ENCODE measurements around the gene HLCS.

DNA sequence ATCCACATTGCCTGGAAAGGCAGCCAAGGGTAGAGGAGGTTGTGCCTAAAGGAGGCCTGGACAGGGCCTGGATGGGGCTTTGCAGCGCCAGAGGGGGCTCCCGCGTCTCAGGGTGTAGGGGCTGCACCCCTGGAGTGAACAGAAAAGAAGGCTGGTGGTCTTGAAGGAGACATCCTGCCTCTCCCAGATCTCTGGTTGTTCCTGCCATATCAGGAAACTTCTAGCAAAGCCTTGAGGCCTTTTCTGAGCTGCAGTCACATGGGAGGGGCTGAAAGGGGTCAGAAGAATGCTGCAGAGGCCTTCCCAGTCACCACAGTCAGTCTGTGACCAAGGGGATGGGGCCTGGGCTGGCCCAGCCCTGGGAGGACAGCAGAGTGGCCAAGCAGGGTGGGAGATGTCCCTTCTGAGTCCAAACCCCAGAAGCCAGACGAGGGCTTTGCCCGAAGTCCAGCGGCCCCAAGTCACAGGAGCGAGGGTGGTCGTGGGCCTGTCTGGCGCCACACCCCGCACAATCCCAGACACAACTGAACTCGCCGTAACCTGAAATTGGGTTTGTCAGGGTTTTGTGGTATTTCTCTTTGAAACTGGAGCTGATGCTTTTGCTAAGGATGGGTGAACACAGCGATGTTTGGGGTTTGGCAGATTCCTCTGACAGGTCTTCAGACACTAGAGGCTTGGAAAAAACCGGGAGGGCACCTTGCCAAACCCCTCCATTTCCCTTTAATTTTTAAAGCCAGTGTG is 237.9 kb downstream of the HLCS start:
- TF ChIP-seq, protein P1, sequence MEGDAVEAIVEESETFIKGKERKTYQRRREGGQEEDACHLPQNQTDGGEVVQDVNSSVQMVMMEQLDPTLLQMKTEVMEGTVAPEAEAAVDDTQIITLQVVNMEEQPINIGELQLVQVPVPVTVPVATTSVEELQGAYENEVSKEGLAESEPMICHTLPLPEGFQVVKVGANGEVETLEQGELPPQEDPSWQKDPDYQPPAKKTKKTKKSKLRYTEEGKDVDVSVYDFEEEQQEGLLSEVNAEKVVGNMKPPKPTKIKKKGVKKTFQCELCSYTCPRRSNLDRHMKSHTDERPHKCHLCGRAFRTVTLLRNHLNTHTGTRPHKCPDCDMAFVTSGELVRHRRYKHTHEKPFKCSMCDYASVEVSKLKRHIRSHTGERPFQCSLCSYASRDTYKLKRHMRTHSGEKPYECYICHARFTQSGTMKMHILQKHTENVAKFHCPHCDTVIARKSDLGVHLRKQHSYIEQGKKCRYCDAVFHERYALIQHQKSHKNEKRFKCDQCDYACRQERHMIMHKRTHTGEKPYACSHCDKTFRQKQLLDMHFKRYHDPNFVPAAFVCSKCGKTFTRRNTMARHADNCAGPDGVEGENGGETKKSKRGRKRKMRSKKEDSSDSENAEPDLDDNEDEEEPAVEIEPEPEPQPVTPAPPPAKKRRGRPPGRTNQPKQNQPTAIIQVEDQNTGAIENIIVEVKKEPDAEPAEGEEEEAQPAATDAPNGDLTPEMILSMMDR (IDR thresholded peaks at IDR 0.05; ENCODE audit: control extremely low read depth in 1 of 3, insufficient read depth in 1 of 3, low read depth in 1 of 3, low read length in 3 of 3): no peak
- no peak for TF ChIP-seq RFX5 (IDR thresholded peaks at IDR 0.05; ENCODE audit: borderline replicate concordance, low read depth, low read length)
- TF ChIP-seq RBBP5 (IDR thresholded peaks at IDR 0.05; ENCODE audit: borderline replicate concordance, low read depth, low read length): no peak
- TF ChIP-seq BRCA1 (IDR thresholded peaks at IDR 0.05; ENCODE audit: low read depth, low read length): no peak
- TF ChIP-seq GABPA (IDR thresholded peaks at IDR 0.05; ENCODE audit: borderline replicate concordance, insufficient read depth, low read length): no peak
- no peak for TF ChIP-seq EZH2 (IDR thresholded peaks at IDR 0.05; ENCODE audit: low read depth, low read length, severe bottlenecking)
- no peak for TF ChIP-seq JUN (IDR thresholded peaks at IDR 0.05; ENCODE audit: low read depth, low read length)
- no peak for TF ChIP-seq TAF1 (IDR thresholded peaks at IDR 0.05; ENCODE audit: low read depth, low read length)
- TF ChIP-seq EP300 (IDR thresholded peaks at IDR 0.05; ENCODE audit: borderline replicate concordance in 1 of 2, low read depth in 2 of 2, low read length in 2 of 2): no peak
- no peak for TF ChIP-seq ZNF274 (IDR thresholded peaks at IDR 0.05; ENCODE audit: borderline replicate concordance, extremely low read depth, low read length)
- no peak for TF ChIP-seq CEBPB (IDR thresholded peaks at IDR 0.05; ENCODE audit: low read depth, low read length)
- TF ChIP-seq, protein P2, sequence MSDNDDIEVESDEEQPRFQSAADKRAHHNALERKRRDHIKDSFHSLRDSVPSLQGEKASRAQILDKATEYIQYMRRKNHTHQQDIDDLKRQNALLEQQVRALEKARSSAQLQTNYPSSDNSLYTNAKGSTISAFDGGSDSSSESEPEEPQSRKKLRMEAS (IDR thresholded peaks at IDR 0.05): no peak

All from H1 (cell line).